ENCODE measurements around the gene FYN.
"Not testable (repeated sequence)": the region's sequence is repeated elsewhere in the genome, so short reads cannot be mapped to it uniquely, and the experiment has no call there.

FYN gene

GRCh38 chr6:111789598-111789997 lies 83.7 kb downstream of the FYN start:
- H3K4me3 ChIP-seq (ENCODE audit: low read length), result no peak overlapping the region
- no peak for DNase-seq (ENCODE audit: low read depth)
- no peak for TF ChIP-seq CTCF (IDR thresholded peaks at IDR 0.05; ENCODE audit: insufficient read depth, low read depth, low read length, missing control alignments)

GRCh38 chr6:111788379-111789276 lies 84.6 kb downstream of the FYN start:
- no peak for DNase-seq (ENCODE audit: low read depth)
- TF ChIP-seq CTCF (IDR thresholded peaks at IDR 0.05; ENCODE audit: insufficient read depth, low read depth, low read length, missing control alignments), result no peak
- H3K4me3 ChIP-seq (ENCODE audit: low read length), result no peak overlapping the region

GRCh38 chr6:111786151-111786550 lies 87.1 kb downstream of the FYN start:
- DNase-seq (ENCODE audit: low read depth); H3K4me3 ChIP-seq (ENCODE audit: low read length): not testable (repeated sequence)

GRCh38 chr6:111784433-111784832 lies 88.8 kb downstream of the FYN start:
- TF ChIP-seq CTCF (IDR thresholded peaks at IDR 0.05; ENCODE audit: insufficient read depth, low read depth, low read length, missing control alignments), result no peak
- no peak overlapping the region for H3K4me3 ChIP-seq (ENCODE audit: low read length)
- DNase-seq (ENCODE audit: low read depth), result no peak

GRCh38 chr6:111782887-111783466 lies 90.3 kb downstream of the FYN start:
- no peak for TF ChIP-seq CTCF (IDR thresholded peaks at IDR 0.05; ENCODE audit: insufficient read depth, low read depth, low read length, missing control alignments)
- no peak overlapping the region for H3K4me3 ChIP-seq (ENCODE audit: low read length)
- no peak for DNase-seq (ENCODE audit: low read depth)

- TF ChIP-seq CTCF (IDR thresholded peaks at IDR 0.05; ENCODE audit: insufficient read depth, low read depth, low read length, missing control alignments), result no peak
- no peak for DNase-seq (ENCODE audit: low read depth)
- no peak overlapping the region for H3K4me3 ChIP-seq (ENCODE audit: low read length)
Measured at GRCh38 chr6:111782192-111782809, 91.0 kb downstream of the FYN start.

GRCh38 chr6:111781041-111781708 lies 92.1 kb downstream of the FYN start:
- TF ChIP-seq CTCF (IDR thresholded peaks at IDR 0.05; ENCODE audit: insufficient read depth, low read depth, low read length, missing control alignments), result no peak
- peak; percentile 67 for DNase-seq (ENCODE audit: low read depth)
- H3K4me3 ChIP-seq (ENCODE audit: low read length), result no peak overlapping the region
